ENCODE data around the gene ZC3H10. TPM values are rescaled to one million over a fixed set of nuclear protein-coding genes. Genes with fewer than 3 reads are reported as not detected.
A peak's percentile ranks its signal among the peaks of the same experiment; 100 is the strongest.

ZC3H10 gene
- total RNA-seq, 1 donor = 7.3 TPM

DNA sequence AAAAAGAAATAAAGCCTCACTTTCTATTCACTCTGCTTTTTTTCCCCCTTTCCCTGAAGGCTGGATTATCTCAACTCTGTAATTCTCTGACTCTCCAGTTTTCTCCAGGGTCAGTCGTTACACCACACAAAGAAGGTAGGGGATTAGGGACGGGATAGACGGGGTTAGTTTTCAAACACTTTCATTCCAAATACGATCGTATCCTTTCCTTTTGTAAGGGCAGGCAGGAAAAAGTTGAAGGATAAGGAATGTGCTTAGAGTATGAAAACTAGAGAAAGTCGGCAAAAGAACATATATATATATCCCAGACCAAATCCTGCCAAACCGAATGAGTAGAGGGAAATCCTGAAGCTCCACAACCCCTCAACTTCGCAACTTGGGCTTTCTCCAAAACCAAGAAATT is 9.4 kb downstream of the ZC3H10 start:
- no peak for DNase-seq (ENCODE audit: low read depth)
- H3K4me3 ChIP-seq (ENCODE audit: low read depth, low read length) = peak overlapping the region; percentile 64
- TF ChIP-seq, protein P1, sequence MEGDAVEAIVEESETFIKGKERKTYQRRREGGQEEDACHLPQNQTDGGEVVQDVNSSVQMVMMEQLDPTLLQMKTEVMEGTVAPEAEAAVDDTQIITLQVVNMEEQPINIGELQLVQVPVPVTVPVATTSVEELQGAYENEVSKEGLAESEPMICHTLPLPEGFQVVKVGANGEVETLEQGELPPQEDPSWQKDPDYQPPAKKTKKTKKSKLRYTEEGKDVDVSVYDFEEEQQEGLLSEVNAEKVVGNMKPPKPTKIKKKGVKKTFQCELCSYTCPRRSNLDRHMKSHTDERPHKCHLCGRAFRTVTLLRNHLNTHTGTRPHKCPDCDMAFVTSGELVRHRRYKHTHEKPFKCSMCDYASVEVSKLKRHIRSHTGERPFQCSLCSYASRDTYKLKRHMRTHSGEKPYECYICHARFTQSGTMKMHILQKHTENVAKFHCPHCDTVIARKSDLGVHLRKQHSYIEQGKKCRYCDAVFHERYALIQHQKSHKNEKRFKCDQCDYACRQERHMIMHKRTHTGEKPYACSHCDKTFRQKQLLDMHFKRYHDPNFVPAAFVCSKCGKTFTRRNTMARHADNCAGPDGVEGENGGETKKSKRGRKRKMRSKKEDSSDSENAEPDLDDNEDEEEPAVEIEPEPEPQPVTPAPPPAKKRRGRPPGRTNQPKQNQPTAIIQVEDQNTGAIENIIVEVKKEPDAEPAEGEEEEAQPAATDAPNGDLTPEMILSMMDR (IDR thresholded peaks at IDR 0.05; ENCODE audit: insufficient read depth, low read length) = no peak

DNA sequence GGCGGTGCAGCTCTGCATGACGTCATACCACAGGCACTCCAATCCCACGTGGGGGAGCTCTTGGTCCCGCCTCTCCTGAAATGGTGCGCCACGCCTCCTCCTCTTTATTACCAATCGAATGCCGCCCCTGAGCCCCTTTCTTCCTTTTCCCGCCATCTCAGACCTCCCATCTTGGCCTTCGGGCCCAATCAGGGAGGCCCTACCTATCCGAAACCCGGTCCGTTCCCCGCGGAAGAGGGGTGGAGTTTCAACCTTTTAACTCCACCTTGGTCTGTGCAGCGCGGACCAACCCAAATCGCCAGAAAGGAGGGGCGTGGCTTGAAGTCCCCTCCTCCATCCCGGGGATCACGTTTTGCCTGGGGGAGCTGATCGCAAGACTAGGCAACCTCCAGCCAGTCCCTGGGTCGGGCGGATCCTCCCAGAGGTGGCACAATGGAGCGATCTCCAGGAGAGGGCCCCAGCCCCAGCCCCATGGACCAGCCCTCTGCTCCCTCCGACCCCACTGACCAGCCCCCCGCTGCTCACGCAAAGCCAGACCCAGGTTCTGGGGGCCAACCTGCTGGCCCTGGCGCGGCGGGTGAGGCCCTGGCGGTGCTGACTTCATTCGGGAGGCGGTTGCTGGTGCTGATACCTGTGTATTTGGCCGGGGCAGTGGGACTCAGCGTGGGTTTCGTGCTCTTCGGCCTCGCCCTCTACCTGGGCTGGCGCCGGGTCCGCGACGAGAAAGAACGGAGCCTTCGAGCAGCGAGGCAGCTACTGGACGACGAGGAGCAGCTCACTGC is 10.0 kb downstream of the ZC3H10 start, which contains the start of gene ESYT1:
ESYT1 (plus strand) TSS at position 380 of the 782 bp plus-strand sequence; CDS start at position 433, 53 bp downstream.
- peak; percentile 100 for DNase-seq (ENCODE audit: low read depth)
- H3K4me3 ChIP-seq (ENCODE audit: low read depth, low read length) = peak within 1 kb of the TSS; percentile 96
- TF ChIP-seq, protein P1 (IDR thresholded peaks at IDR 0.05; ENCODE audit: insufficient read depth, low read length) = no peak

DNA sequence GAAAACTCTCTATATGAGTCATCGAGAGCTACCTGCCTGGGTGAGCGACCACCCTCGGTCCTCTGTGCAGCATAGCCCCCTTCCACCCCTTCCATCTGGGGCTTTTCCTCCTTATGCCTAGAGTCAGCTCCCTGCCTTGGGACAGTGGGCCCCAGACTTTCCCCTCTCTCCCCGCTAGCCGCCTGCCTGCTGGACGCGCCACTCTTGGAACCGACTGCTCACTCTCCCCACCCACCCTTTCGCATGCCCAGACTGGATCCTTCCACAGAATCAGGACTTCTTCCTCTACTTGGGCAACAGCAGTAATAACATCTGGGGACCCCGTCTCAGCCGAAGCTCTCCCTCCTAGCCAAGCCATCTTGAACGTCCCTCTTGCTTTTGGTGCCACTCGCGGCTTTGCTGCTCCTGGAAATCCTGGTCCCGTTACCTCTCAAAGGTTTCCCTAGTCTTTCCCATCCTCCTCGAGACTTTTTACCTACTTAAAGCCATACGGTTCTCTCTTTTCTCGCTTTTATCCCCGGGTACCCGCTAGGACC is 10.7 kb downstream of the ZC3H10 start:
- peak; percentile 31 for DNase-seq (ENCODE audit: low read depth)
- H3K4me3 ChIP-seq (ENCODE audit: low read depth, low read length) = peak overlapping the region; percentile 96
- TF ChIP-seq, protein P1 (IDR thresholded peaks at IDR 0.05; ENCODE audit: insufficient read depth, low read length) = no peak

DNA sequence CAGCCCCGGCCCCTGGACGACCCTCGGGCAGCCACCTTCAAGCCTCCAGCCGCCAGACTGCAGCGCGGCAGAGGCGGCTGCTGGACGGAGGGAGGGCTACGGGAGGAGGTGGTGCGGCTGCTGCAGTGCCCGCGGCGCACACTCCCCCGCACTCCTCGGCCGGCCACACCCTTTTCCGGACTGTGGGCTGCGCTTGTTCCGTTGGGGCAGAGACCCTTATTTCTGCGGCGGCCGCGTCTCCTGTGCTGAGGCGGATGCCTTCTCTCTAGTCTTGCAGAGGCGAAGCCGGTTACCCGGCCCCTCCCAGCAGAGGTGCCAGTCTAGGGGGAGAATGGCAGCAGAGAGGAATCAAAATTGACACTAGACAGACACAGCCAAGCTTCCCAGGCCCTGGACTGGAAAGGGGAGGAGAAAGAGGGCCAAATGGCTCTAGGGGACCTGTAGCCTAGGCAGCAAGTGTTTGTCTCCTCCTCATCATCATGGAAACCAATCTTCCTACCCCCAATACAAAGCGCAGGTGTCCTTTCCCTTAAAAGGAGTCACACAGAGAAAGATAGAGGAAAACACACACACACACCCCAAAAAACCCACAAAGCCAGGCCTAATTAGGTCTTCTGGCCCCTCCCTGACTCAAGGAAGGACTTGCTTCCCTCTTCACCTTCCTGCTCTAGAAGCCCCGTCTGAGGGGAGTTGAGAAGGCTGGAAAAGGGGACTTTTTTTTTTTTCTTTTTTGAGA is 11.3 kb downstream of the ZC3H10 start:
- H3K4me3 ChIP-seq (ENCODE audit: low read depth, low read length) = peak overlapping the region; percentile 96
- DNase-seq (ENCODE audit: low read depth) = peak; percentile 35
- TF ChIP-seq, protein P1 (IDR thresholded peaks at IDR 0.05; ENCODE audit: insufficient read depth, low read length) = no peak

DNA sequence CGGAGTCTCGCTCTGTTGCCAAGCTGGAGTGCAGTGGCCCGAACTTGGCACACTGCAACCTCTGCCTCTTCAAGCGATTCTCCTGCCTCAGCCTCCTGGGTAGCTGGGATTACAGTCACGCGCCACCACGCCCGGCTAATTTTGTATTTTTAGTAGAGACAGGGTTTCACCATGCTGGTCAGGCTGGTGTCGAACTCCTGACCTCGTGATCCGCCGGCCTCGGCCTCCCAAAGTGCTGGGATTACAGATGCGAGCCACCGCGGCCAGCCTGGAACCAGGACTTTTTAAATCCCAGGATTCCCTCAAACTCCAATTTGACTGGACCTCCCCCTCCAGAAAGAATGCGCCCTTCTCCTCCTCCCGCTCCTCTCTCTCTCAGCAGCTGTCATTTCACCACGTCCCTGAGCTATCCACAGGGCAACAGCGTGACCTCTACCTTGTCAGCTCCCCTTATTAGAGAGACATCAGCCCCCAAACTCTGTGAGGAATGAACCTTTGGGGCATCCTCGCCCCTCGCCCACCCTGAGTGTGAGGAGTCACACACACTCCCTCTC is 12.0 kb downstream of the ZC3H10 start:
- no peak for DNase-seq (ENCODE audit: low read depth)
- peak overlapping the region; percentile 96 for H3K4me3 ChIP-seq (ENCODE audit: low read depth, low read length)
- TF ChIP-seq, protein P1 (IDR thresholded peaks at IDR 0.05; ENCODE audit: insufficient read depth, low read length) = no peak

DNA sequence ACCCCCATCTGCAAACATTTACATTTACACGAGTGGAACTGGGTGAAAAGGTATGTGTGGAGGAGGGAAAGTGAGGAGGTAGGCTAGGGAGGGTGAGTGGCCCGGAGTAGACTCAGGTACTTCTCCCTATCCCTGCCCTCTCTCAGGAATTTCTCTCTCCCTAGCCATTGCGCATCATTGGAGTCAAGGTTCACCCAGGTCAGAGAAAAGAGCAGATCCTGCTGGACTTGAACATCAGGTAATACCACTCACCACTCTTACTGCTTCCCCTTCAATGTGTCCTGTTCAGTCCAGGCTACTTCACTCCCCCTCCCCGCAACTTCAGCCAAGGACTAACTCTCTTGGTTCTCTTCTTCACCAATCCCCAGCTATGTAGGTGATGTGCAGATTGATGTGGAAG is 12.8 kb downstream of the ZC3H10 start:
- no peak overlapping the region for H3K4me3 ChIP-seq (ENCODE audit: low read depth, low read length)
- TF ChIP-seq, protein P1 (IDR thresholded peaks at IDR 0.05; ENCODE audit: insufficient read depth, low read length) = no peak
- no peak for DNase-seq (ENCODE audit: low read depth)

Measured in fibroblast of the aortic adventitia (primary cell).